ENCODE measurements around the gene GARIN5B. TPM values are rescaled to one million over a fixed set of nuclear protein-coding genes. Genes with fewer than 3 reads are reported as not detected.

GARIN5B gene
- total and polyA plus RNA-seq, 12 donors: not detected

DNA sequence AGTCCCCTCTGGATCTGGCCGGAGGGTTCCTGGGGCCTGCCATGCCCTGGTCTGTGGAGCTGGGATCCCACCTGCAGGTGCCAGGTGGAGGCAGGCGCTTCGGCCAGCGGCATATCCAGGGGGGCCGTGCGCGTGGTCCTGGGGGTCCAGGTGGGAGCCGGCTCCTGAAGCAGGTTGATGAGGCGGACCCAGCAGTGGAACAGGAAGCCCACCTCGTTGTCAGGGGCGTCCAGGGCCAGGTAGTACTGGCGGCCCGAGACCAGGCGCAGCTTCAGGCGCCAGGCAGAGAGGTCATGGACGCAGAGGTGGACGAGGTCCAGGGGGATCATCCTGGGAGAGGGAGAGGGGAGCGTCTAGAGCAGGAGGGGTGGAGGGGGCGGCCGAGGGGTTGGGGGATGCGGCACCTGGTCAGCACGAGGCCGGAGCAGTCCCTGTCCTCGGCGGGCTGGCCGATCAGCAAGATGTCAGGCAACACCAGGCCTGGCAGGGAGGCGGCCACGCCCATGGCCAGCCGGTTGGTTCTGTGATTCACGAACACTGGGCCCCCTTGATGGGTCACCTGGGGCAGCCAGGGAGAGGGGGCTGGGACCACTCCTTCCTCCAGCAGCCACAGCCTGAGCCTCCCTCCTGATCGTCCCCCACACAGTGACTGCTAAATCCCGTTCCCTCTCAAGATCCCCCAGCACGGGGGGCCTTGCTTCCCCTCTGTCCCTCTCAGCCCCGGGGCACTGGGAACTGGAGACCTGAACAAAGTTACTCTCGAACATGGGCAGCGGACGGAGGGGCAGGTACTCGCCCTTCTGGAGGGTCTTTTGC lies 678 bp downstream of the GARIN5B start:
- H3K4me1 ChIP-seq: no peaks in the 10 kb centered on the region
- no peak overlapping the region for H3K4me3 ChIP-seq
- H3K27me3 ChIP-seq: peaks cover 0 to 36% (median 12%) of the 10 kb centered on the region in 7 donors
- no peaks in the 10 kb centered on the region for H3K9me3 ChIP-seq
- TF ChIP-seq, protein P1, sequence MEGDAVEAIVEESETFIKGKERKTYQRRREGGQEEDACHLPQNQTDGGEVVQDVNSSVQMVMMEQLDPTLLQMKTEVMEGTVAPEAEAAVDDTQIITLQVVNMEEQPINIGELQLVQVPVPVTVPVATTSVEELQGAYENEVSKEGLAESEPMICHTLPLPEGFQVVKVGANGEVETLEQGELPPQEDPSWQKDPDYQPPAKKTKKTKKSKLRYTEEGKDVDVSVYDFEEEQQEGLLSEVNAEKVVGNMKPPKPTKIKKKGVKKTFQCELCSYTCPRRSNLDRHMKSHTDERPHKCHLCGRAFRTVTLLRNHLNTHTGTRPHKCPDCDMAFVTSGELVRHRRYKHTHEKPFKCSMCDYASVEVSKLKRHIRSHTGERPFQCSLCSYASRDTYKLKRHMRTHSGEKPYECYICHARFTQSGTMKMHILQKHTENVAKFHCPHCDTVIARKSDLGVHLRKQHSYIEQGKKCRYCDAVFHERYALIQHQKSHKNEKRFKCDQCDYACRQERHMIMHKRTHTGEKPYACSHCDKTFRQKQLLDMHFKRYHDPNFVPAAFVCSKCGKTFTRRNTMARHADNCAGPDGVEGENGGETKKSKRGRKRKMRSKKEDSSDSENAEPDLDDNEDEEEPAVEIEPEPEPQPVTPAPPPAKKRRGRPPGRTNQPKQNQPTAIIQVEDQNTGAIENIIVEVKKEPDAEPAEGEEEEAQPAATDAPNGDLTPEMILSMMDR (IDR thresholded peaks at IDR 0.05): no peak
- no peak for DNase-seq
- intact Hi-C loops (cut with DNase I): loop anchor here in 1 of 10 donors (5.0 kb wide), 1 partner anchor 40 kb away; no protein-coding TSS in a partner anchor
- no peak overlapping the region for H3K27ac ChIP-seq
- no peaks in the 10 kb centered on the region for H3K36me3 ChIP-seq
- ATAC-seq: no peak
- WGBS, 2 donors: 68 to 69% methylated on average over 38 of the region's 38 CpGs

DNA sequence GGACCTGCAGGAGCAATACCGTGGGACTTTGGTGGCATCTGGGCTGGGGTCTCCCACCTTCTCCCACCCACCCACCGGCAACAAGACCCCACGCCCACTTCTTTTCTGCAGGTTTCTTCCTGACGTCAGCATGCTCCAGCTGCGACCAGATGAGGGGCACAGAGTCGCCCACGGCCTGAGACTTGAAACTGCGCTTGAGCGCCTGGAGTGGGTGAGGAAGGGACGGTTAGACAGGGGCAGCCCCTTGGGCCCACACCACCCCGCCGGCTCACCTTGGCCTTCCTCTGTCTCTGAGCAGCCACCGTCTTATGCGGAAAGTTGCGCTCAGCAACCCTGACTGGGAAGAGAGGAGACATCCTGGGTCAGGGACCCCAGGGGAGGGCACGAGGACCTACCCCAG lies 2.2 kb downstream of the GARIN5B start:
- intact Hi-C loops (cut with DNase I): loop anchor here in 1 of 10 donors (5.0 kb wide), 1 partner anchor 39 kb away; no protein-coding TSS in a partner anchor
- no peak for DNase-seq
- no peak overlapping the region for H3K27ac ChIP-seq
- H3K9me3 ChIP-seq: no peaks in the 10 kb centered on the region
- no peak overlapping the region for H3K4me3 ChIP-seq
- WGBS, 2 donors: 91 to 92% methylated on average over 14 to 16 of the region's 16 CpGs
- H3K27me3 ChIP-seq: peaks cover 0 to 40% (median 16%) of the 10 kb centered on the region in 7 donors
- H3K4me1 ChIP-seq: no peaks in the 10 kb centered on the region
- TF ChIP-seq, protein P1 (IDR thresholded peaks at IDR 0.05): no peak
- ATAC-seq: no peak
- no peaks in the 10 kb centered on the region for H3K36me3 ChIP-seq

DNA sequence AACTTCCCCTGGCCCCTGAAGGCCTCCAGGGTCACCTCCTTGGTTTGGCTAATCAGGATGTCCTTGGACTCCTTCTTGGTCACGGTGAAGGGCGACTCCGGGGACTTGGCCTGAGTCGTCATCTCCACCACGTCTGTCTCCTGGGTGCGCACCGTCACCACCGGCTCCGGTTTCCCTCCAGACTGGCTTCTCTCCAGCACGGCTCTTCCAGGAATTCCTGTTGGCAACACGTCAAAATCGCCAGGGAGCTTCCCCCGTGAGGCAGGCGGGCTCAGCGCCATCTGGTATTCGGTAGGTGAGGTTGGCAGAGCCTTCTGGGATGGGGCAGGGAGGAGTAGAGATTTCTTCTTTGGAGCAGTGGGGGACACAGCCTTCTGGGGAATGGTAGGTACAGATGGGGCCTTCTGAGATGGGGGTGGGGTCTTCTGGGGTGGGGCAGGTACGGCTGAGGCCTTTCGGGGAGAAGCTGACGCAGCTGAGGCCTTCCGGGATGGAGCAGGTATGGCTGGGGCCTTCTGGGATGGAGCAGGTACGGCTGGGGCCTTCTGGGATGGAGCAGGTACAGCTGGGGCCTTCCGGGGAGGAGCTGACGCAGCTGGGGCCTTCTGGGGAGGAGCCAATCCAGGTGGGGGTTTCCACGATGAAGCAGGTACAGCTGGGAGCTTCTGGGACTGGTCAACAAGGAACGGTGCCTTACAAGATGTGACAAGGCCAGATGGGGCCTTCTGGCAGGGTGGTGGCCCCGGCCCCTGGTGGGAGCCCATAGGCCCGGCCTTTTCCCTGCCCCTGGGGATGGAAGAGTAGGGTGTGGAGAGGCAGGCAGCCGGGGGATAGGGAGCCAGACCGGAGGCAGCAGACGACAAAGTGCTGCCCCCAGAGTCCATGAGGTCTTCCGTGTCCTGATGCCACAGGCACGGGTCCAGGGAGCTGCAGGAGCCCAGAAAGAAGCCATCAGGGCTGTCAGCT lies 3.8 kb downstream of the GARIN5B start:
- Histone ChIP-seq H3K27ac (no peak overlapping the region), H3K36me3 (no peaks in the 10 kb centered on the region), H3K4me1 (peaks cover 0 to 7% (median 5%) of the 10 kb centered on the region in 9 donors), H3K27me3 (peaks cover 1 to 45% (median 33%) of the 10 kb centered on the region in 7 donors), H3K9me3 (no peaks in the 10 kb centered on the region), H3K4me3 (no peak overlapping the region)
- TF ChIP-seq, protein P1 (IDR thresholded peaks at IDR 0.05): no peak
- WGBS, 2 donors: 61 to 62% methylated on average over 32 of the region's 32 CpGs
- intact Hi-C loops (cut with DNase I): no loop called here
- no peak for DNase-seq
- no peak for ATAC-seq

DNA sequence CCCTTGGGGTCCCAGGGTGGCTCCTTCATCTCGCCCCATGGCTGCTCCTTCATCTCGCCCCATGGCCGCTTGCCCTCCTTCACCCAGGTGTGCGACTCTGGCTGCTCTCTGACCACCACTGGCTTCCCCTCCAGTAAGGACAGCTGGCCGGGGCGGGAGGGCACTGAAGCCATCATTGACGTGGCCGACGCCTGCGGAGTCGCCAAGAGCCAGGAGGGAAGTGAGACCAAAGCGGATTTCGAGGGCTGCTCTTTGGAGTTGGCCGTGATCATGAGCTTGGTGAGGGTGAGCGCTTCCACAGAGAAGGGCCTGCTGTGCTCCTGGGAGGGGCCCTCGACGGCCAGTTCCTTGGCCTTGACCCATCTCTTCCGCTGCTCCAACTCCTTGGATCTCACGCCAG lies 4.6 kb downstream of the GARIN5B start:
- TF ChIP-seq, protein P1 (IDR thresholded peaks at IDR 0.05): no peak
- Histone ChIP-seq H3K9me3 (no peaks in the 10 kb centered on the region), H3K27ac (no peak overlapping the region), H3K4me1 (peaks cover 0 to 14% (median 12%) of the 10 kb centered on the region in 9 donors), H3K27me3 (peaks cover 9 to 53% (median 39%) of the 10 kb centered on the region in 7 donors), H3K36me3 (no peaks in the 10 kb centered on the region), H3K4me3 (no peak overlapping the region)
- ATAC-seq (no peak), DNase-seq (no peak)
- intact Hi-C loops (cut with DNase I): no loop called here
- WGBS, 2 donors: 86 to 92% methylated on average over 18 to 19 of the region's 19 CpGs

All from heart right ventricle (tissue), 16 donors.